Spleen (tissue), 7 donors: ENCODE data around the gene FAM72B.
"Not testable (repeated sequence)": the region's sequence is repeated elsewhere in the genome, so short reads cannot be mapped to it uniquely, and the experiment has no call there.

Experiments used
- POLR2A ChIP-seq, 3 donors: fragments of 450-650 bp; IDR thresholded peaks; one replicate each; pipeline ENCODE4 v1.5.1; 2017; ENCODE audit warnings: antibody characterized with exemption in 3 of 3, mild to moderate bottlenecking in 1 of 3
- POLR2AphosphoS5 ChIP-seq, 3 donors: sonication (generic); formaldehyde crosslinking; IDR thresholded peaks; one replicate each; pipeline ENCODE4 v1.5.1; 2017; ENCODE audit warnings: antibody characterized with exemption in 3 of 3
- TF ChIP-seq, protein P1 (sequence below), 11 experiments: fragments of 200-600 bp in 7 of 11; fragments of 450-650 bp in 4 of 11; sonication (generic) in 4 of 11; IDR thresholded peaks in 8 of 11; conservative IDR thresholded peaks in 3 of 11; 1 replicate in 7 of 11; 2 replicates in 4 of 11; pipeline versions ENCODE4 v1.4.0 to v1.8.0; 2016 to 2021; ENCODE audit warnings: antibody characterized with exemption in 11 of 11, inconsistent platforms in 4 of 11, mild to moderate bottlenecking in 1 of 11
- donor health status: DM: no; HTN: no; CAD: no; lungs with moderate emphysema.
- donor health status: DM: no; HTN: no; CAD: no.
- donor health status: DM: no; HTN: no; CAD: no.

DNA sequence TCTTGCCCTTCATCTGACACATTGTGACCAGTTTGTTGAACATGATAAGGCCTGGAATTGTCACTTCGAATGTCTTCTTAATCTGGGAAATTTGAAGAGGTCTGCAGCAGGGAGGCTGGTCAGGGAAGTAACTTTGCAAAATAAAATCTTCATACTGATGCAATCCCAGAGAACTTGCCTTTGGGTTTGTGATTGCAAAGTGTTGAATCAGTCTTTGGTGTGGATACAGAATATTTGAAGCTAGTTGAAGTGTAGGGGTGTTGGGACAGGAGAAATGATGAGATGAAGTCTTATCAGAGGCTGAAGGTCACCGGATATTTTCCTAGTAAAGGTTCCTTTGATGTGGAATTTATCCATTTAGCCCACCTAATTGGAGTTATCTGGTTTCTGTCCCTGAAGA lies 42.8 kb upstream of the FAM72B start:
- TF ChIP-seq, protein P1, sequence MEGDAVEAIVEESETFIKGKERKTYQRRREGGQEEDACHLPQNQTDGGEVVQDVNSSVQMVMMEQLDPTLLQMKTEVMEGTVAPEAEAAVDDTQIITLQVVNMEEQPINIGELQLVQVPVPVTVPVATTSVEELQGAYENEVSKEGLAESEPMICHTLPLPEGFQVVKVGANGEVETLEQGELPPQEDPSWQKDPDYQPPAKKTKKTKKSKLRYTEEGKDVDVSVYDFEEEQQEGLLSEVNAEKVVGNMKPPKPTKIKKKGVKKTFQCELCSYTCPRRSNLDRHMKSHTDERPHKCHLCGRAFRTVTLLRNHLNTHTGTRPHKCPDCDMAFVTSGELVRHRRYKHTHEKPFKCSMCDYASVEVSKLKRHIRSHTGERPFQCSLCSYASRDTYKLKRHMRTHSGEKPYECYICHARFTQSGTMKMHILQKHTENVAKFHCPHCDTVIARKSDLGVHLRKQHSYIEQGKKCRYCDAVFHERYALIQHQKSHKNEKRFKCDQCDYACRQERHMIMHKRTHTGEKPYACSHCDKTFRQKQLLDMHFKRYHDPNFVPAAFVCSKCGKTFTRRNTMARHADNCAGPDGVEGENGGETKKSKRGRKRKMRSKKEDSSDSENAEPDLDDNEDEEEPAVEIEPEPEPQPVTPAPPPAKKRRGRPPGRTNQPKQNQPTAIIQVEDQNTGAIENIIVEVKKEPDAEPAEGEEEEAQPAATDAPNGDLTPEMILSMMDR (IDR thresholded peaks at IDR 0.05 in 8 of 11, conservative IDR thresholded peaks at IDR 0.05 in 3 of 11), result not testable (repeated sequence)
- not testable (repeated sequence) for TF ChIP-seq POLR2A, POLR2AphosphoS5 (IDR thresholded peaks at IDR 0.05)
